SIG-M5 treated with dmso at 0.1 percent for 504 hours (cell line): ENCODE data around the gene THRB.

Experiments
- DNase-seq: peaks from one replicate; lab custom pipeline; 2025; ENCODE audit not compliant: unreplicated experiment; lab: John Stamatoyannopoulos, UW

THRB gene

DNA sequence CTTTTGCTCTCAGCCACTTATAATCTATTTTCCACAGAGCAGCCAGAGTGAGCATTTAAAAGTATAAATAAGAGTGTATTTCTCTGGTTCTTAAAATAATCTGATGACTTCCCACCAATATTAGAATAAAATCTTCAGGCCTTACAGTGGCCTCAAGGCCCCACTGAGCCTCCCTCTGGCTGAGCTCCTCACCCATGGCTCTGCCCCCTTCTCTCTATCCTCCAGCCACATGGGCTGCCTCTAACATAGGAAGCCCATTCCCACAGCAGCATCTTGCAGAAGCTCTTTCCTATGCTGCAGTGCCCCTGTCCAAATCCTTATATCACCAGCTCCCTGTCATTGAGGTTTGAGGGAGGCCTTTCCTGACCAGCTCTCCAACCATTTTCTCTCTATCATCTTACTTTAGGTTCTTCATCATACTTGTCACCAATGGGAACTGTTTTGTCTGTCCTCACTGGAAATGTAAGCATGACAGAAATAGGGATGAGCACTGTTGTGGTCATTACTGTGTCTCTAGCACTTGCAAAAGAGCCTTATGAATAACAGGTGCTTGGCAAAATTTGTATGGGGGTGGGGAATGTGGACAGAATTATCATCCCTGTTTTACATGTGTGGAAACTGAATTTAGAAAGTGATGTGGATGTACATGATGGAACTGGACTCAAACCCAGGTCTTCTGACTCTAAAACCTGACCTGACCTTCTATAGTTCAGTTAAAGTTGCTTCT is 299.0 kb downstream of the THRB start:
- no peak for DNase-seq

DNA sequence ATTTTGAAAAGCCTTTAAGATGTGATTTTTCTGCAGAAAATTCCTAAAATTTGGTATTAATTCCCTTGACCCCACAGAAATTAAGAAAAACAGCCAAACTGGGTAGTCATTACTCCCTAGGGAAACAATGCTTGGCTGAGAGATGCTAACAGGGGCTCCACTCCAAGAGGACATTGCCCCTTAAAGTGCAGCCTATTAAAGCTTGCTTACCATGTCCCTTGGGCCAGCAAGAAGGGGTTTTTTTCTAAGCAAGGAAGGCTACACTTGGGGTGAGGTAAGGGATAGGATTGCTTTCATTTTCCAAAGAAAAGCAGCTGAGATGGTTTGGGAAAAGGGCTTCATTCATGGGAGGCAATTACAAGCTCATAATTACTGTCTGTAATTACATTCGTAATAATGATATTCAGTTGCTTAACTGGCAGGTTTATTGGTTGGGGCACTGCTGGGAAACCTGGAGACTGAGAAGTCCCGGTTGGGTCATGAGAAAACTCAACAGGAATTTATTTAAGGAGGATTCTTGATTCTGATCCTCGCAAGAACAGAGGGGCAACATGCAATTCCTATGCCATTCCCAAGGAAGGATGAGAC is 302.1 kb downstream of the THRB start:
- DNase-seq = no peak

DNA sequence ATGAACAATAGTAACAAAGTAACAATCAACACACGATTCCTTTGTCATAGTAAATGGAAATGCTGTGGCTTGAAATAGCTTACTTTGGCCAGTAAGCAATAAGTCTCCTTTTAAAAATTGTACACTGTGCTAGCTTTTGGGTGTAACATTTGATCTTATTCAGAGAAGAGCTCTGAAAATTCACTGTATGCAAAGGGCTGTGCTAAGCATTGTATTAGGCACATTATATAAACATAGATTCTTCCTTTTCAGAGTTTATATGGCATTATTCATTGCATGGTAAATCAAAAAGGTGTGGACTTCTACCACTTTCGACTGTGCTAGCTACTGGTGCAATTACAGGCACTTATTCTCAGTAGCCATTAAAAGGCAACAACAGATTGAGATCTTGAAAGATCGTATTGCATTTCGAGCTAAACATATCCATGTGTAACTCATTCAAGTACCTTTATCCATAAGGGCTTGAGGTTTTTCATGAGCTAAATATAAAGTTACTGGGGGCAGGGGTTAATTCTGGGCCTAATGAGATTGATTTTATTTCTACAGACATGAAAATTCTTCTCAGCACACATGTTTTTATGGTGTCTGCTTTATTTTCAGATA is 302.7 kb downstream of the THRB start:
- DNase-seq = no peak

DNA sequence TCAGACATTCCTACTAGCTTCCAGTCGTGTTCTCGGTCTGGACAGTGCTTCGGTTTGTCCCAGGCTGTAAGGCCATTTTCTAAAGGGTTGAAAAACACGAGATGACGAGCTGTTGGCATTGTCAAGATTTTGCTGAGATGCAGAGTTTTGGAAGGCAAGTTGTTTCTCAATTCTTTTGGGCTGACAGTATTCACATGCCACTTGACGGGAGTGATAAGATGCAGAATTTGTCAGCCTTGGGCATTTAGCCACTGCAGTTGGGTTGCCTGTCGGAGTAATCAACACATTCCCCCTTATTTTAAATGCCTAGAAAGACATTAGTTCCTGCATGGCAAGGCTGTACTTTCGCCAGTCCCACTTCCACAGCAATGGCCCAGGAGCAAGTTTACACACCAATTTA is 304.4 kb downstream of the THRB start:
- no peak for DNase-seq

DNA sequence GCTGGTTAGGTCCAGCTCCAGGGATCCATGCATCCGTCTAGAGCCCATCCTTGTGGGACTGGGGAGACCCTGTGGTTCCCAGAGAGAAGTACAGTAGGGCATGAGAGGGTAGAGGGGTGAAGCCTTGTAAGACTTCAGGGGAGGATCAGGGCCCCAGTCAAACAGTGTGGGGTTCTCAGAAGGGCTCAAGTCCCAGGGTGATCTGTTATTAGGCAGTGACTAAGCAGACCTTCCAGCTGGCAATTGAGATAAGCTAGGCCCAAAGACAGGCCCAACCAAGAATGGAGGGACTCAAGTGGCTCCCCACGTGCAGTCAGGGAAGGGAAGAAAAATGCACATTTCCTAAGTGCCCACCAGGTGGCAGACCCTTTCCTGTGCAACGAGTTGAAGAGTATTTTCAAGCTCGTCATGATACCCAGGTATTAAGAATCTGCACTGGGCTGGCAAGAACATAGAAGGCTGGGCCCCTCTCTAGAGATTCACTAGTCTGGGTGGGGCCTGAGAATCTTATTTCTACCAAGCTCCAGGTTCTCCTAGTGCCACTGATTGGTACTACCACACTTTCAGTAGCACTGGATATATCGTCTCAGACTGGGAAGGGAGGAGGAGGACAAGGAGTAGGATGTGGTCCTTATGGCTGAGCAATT is 308.8 kb downstream of the THRB start:
- peak; percentile 22 for DNase-seq

DNA sequence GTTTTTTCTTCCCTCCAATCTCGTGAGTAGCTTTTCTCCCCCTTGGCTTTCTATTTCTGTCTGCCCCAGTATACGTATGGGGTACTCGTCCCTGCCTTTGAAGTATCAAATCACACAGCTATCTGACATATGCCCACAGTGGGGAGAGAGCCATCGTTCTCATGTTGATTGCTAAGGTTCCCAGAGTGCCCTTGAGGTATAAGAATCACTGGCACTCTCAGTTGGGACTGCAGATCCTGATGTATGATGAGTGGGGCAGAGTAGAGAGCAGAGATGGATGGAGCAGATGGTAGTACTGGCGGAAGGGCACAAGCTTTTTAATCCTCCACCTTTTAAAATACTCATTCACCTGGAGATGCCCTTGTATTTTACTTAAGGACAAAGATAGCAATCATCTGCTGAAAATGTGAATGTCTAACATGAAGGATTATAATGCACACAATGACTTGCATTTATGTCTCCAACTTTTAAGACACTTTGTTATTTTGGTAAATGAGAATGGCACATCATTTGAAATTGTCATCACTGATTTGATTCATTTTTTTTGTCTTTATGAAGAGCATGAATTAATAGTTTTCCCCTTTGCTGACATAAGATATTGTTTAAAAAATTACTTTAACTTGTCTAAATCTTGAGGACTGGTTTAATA is 310.0 kb downstream of the THRB start:
- no peak for DNase-seq

DNA sequence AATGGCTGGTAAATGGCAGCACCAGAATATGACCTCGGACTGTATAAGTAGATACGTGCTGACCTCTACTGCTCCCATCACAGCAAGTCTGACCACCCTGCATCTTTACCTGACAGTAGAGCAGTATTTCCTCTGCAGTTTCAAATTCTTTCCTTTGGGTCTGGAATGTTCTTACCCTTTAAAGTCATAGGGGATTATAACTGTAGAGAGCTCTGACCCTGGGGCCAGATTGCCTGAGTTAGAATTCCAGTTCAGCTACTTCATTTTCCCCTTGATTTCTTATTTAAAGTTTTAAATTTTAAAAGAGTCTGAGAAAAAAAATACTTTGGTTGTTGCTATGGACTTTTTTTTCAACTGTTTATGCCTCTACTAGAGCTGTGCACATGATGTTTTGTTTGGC is 311.9 kb downstream of the THRB start:
- DNase-seq = no peak

DNA sequence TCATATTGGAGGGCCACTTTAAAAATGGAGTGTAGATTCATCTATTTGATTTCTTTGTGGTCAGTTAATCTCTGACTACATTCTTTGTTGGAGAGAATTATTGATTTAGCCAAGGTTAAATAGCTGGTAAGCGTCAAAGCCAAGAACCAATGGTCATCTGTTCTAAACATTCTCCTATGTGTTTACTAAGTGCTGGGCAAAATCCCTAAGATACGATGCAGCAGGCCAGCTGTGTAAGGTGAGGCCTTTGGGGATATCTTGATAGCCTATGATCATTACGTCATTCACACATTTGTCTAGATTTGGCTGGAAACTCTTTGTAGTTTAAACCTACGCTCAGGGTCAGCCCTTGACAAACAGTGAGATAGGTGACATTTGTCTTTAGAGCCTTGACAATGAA is 313.4 kb downstream of the THRB start:
- no peak for DNase-seq

DNA sequence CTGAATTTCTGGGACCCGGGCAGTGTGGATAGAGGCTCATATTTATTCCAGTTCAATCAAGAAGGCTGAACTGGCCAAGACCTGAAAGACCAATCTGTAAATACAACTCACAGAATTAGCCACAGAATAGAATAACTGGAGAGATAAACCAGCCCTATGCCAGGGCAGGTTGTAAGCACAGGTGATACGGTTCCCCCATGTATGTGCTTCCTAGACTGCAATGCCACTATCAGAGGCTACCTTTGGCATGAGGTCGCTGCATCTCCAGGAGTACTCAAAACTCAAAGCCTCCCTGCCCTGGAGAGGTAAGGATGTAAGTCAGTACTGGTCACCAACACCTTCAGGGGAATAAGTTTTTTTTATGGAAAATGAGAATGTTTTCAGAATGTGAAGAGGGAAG is 314.0 kb downstream of the THRB start:
- no peak for DNase-seq

DNA sequence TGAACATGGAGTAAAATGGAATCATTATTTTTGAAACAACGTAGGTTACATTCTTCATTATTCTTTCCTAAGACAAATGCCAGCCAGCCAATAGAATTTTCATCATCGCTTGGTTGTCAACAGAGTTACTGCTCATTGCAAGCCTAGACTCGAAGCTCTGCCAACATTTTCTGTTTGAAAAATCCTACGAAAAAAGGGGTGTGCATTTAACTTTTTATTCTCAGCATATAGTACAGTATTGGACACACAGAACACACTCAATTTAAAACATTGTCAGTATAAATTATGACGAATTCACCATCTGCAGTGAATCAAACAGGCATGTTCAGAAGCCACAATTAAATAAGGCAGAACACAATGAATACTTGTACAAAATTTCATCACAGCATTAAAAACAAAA is 317.4 kb downstream of the THRB start:
- no peak for DNase-seq

DNA sequence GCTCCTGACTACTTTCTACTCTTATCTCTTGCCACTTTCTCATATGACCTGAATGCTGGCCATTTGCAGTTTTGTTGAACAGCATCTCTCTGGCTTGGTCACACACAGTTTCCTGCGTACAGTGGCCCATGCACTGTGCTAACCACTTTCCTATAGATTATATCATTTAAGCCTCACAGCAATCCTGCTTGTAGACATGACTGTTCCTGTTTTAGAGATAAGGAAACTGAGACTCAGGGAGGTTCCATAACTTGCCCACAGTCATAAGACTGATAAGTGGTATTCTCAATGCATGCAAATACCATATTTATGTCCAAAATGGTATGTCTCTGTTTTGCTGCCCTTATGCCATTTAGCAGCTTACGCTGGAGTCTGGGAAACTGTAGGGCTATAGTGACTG is 320.0 kb downstream of the THRB start:
- no peak for DNase-seq

DNA sequence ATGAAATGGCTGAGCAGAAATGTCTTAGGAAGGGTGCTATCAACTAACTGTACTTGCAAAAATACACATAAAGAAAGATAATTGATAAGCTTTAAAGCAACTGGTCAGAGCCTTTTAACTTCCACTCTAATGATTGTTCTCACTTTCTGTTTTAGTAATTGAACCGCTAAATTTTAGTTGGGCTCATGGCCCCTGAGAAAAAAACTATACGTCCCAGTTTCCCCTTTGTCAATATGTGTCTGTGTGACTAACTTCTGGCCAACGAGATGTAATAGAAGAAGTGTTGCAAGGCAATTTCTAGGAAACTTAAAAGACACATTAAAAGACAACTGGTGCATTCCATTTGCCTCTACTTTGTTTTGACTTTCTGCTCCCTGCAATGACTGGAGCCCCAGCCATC is 325.7 kb downstream of the THRB start:
- no peak for DNase-seq

DNA sequence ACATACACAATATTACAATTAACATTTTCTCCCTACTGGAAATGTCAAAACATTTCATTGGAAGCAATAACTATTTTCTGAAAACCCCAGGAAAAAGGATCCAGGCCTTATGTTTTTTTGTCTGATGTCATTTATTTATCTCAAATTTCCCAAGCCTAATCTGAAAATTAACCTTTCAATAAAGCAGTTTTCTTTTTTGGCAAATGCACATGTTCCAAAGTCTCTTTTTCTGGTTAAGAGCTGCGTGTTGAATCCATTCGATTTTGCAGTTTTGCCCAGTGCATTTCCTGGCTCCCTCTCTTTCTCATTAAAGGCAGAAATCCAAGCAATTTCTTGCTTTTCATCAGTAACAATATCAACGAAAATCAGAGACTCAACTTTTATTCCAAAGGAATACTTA is 327.2 kb downstream of the THRB start:
- DNase-seq = no peak

DNA sequence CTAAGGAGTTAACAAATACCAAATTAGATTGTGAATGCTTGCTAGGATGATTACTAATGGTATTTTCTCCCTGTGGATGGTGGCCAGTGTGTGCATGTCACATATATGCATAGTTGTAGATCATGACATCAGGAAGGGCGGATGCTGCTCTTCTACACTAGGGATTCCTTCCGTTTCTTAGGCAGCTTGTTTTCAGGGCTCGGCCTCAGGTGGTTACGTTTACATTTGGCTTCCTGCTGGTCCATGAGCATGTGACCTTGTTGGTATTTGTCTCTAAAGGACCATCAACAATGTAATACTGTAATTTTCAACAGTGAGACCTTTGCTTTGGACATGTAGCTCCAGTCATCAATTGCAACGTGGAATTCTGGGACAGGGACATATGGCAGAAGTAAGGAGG is 328.1 kb downstream of the THRB start:
- DNase-seq = no peak

DNA sequence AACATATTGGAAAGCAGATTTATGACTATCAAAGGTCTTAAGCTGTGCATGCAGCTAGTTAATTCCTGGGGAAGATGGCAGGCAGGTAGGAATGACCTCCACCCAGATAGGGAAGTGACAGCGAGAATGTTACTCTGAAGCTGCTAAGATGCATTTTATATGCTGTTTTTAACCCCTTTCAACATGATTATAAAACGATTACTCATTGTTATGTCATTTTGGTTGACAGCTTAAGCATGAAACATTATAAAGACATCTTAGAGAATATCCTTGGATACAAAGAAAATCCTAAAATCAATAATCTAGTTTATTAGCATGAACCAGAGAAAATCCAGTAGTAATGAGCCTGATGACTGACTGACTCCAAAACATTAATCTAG is 329.1 kb downstream of the THRB start:
- no peak for DNase-seq

DNA sequence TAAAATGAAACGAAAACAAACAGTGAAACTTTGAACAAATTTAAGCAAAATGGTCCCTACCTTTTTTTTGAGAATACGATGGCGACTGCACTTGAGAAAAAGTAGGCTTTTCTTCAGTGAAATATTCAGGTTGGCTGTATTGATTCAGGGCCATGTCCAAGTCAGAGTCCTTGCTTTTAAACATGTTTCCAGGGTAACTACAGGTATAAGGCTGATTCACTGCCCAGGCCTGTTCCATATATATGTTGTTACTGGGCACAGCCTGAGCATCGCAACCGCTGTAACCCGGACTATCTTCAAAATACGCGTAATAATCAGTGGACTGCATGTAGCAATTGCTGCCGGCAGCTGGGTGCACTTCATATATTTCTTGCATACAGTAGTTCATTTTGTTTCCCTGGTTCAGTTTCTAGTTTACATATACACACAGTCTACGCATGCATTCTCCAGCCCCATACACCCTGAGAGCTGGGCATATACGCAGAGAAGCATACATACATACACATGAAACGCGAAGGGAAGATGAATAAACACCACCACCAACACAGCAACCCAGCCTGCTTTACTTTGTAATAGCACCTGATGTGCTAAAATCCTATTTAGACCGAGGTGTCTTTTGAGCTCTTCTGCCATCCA is 329.6 kb downstream of the THRB start:
- no peak for DNase-seq

DNA sequence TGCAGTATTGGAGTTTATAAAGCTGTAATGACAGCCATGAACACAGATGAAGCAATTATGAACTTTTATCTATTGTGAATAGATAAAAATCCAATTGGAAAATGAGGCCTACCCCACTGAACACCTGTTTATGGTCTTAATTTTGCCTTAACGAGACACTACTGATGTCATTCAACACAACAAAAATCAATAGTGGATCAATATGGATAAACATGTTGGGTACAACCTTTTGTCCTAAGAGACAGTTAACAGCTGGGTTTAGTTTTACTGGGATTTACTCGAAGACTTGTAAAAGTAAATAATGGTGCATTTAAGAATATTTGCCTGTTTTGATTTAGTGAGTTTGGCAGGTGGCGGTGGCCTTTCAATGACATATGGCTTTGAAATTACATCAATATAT is 331.7 kb downstream of the THRB start:
- DNase-seq = no peak

DNA sequence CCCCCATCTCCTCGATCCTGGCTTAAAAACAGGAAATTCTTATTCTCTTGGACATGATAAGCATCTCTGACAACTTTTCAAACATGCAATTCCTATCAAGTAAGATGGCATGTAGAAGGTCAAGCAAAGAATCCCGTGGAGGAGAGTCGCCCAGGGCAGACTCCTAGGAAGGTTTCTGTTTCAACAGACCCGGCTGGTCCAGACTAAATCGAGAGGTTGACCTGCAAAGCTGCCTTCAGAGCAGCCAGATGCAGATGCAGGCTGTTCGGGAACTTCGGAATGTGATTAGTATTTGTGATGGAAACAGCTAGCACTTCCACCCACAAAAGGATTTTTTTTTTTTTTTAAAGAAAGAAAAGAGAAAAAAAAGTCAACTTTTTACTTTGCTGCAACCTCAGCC is 332.8 kb downstream of the THRB start:
- DNase-seq = no peak

DNA sequence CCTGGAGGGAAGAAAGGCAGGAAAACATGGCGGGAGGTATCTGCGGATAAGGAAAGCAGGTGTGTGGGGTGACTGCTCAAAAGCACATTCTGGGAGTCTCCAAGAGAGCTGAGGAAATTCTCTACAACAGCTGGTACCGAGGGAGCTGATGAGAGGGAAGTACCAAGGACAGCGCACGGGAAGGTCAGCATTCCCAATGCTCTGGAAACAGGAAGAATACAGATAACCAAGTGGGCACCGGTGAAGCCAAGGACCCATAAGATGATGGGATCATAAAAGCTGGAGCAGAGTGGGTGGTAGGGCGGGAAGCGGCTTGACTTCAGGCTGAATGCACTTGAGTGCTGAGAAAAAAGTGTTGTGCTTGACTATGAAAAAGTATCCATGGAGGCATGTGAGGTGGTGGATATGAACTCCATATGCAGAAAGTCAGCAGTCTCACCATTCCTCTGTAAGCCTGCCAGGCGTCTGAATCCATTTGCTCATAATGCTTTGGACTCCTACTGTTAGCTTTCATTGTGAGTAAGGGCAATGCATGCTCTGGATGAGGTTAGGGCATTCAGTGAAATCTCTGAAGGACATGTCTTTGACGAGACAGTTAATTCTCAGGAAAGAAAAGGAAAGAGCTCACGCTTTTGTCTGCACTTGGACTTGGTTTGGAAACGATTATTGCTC is 334.1 kb downstream of the THRB start:
- DNase-seq = no peak

DNA sequence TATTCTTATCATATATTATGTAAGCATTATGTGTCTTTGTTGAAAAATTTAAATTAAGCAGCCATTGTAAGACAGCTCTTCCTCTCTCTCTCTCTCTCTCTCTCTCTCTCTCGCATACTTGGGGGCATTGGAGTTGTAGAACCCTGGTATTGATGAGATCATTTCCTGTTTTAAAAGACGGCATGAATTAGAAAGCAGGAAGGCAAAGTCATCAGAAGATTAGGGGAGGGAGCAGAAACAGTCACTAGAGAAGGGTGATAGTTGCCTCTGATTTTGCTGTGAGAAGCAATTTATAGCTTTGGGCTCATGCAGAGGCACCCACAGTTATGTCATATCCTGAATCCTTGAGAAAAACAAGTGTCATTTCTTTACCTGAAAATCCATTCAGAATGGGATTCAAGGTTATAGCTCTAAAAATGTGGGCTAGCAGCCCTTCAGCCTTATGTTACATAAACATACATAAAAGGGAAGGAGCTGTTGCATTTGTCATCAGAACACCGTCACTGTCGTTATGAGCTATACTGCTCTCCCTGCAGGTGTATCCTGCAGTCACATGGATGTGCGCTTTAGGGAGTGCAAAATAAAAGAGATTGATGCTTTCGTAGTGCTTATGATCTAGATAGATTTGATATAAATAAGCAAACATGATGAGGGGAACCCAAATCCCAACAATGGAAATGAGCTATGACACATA is 335.7 kb downstream of the THRB start:
- DNase-seq = no peak
